SK-N-MC (cell line): Measurements from ENCODE around the gene S100A12.

Experiments
- EZH2 ChIP-seq: fragments of 200-600 bp; sonication (generic); IDR thresholded peaks from one replicate; pipeline ENCODE4 v1.6.1; 2017; ENCODE audit warnings: antibody characterized with exemption
- POLR2AphosphoS5 ChIP-seq: IDR thresholded peaks from 2 replicates; pipeline ENCODE4 v1.6.1; 2012; ENCODE audit warnings: mild to moderate bottlenecking, low read depth, low read length, borderline replicate concordance

DNA sequence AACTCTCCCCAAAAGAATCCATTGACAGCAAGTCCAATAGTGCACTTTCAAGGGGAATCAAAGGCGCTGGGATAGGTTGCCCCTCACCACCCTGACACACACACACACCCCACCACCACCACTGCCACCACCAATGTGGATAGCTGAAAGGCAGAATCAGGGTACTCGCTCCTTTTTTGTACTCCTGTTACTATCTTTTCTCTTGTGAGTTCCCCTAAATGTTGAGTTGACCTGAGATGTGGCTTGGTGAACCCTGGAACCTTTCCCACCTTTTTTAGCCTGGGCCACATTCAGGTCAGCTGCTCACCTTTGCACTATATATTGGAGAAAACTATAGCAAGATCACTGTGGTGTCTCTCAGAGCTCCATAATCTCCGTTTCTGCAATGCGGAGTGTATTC is 11.6 kb upstream of the S100A12 start:
- TF ChIP-seq POLR2AphosphoS5 (no peak), EZH2 (no peak)
